ENCODE measurements around the gene SH3TC1. TPM values are rescaled to one million over a fixed set of nuclear protein-coding genes. Genes with fewer than 3 reads are reported as not detected.

The SH3TC1 gene
- total and polyA plus RNA-seq, 2 of the 13 experiments (the other 11 are each of a cell fraction or from before 2014, with no cell fraction given) = 14.9 to 21.8 TPM

DNA sequence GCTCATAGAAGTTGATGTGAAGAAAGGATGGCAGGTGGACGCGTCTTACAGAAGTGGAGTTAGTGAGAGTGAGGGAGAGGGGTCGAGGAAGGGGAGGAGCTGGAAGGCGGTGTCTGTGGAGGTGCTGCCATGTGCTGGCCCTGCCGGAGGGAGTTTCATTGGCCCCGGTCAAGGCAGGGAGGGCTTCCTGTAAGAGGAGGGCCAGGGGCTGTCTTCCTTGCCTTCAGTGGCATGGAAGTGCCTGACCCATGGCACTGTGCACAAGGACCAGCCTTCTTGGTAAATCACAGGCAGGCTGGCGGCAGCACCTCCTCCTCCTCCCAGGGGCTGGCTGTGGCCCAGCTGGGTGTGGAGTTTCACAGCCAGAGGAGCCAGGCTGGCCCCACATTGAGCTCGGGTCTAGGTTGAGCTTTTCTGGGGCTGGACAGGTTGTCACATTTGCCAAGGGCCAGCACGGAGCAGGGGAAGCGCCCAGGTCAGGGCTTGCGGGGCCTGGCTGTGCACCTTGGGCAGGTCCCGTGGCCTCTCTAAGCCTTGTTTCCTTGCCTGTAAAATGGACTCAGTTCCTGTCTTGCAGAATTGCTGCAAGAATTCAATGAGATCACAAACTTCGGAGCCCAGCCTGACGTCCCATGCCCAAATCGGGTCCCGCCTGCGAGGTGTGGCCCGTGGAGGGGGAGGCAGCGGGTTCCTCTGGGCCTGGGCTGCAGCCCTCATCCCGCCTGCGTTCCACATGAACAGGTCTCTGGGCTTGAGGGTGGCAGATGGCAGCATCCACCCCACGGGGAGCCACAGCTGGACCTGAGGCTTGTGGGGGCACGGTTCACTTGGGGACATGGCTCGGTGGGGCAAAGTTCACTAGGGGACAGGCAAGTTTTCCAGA lies 77.5 kb downstream of the SH3TC1 start:
- no TSS peak for BruUV-seq (replicated peaks)
- DNase-seq (ENCODE audit: low spot score) = no peak
- Histone ChIP-seq H4K20me1 (ENCODE audit: insufficient read depth, low read length) (no peaks in the 10 kb centered on the region), H3K9me3 (ENCODE audit: low read length) (no peaks in the 10 kb centered on the region), H3K27ac (ENCODE audit: extremely low read length, insufficient read depth, low read length) (no peak overlapping the region), H3K4me3 (replicated peaks in 1 of 3; ENCODE audit: insufficient read depth in 1 of 3, low read depth in 2 of 3, low read length in 3 of 3) (no peak overlapping the region), H3K9ac (ENCODE audit: insufficient read depth, low read depth, low read length) (no peak overlapping the region), H3K27me3 (ENCODE audit: control insufficient read depth in 1 of 2, insufficient read depth in 2 of 2, low read length in 2 of 2) (peaks cover 19 to 73% of the 10 kb centered on the region in 2 experiments), H3K36me3 (replicated peaks in 1 of 2; ENCODE audit: control insufficient read depth in 1 of 2, insufficient read depth in 2 of 2, low read length in 2 of 2) (no peaks in the 10 kb centered on the region), H3K79me2 (ENCODE audit: insufficient read depth, low read length) (no peaks in the 10 kb centered on the region), H3K4me2 (ENCODE audit: low read depth, low read length) (no peak overlapping the region), H2AFZ (ENCODE audit: low read length) (no peak overlapping the region), H3K4me1 (ENCODE audit: insufficient read depth, low read length) (no peaks in the 10 kb centered on the region)
- TF ChIP-seq, protein P1, sequence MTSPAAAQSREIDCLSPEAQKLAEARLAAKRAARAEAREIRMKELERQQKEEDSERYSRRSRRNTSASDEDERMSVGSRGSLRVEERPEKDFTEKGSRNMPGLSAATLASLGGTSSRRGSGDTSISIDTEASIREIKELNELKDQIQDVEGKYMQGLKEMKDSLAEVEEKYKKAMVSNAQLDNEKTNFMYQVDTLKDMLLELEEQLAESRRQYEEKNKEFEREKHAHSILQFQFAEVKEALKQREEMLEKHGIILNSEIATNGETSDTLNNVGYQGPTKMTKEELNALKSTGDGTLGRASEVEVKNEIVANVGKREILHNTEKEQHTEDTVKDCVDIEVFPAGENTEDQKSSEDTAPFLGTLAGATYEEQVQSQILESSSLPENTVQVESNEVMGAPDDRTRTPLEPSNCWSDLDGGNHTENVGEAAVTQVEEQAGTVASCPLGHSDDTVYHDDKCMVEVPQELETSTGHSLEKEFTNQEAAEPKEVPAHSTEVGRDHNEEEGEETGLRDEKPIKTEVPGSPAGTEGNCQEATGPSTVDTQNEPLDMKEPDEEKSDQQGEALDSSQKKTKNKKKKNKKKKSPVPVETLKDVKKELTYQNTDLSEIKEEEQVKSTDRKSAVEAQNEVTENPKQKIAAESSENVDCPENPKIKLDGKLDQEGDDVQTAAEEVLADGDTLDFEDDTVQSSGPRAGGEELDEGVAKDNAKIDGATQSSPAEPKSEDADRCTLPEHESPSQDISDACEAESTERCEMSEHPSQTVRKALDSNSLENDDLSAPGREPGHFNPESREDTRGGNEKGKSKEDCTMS (CRISPR knock-in tag; conservative IDR thresholded peaks at IDR 0.05) = no peak
- TF ChIP-seq HMG20B (CRISPR knock-in tag; conservative IDR thresholded peaks at IDR 0.05) (no peak), MEF2D (CRISPR knock-in tag; IDR thresholded peaks at IDR 0.05) (no peak)
- TF ChIP-seq, protein P2, sequence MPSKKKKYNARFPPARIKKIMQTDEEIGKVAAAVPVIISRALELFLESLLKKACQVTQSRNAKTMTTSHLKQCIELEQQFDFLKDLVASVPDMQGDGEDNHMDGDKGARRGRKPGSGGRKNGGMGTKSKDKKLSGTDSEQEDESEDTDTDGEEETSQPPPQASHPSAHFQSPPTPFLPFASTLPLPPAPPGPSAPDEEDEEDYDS (CRISPR knock-in tag; IDR thresholded peaks at IDR 0.05) = no peak
- no peak for FAIRE-seq
- WGBS (ENCODE audit: low lambda C conversion rate) = 28% methylated on average over 12 of the region's 24 CpGs
- ChIA-PET POLR2A (no interaction called here), CTCF (ENCODE audit: low intra/inter-chr PET ratio, low total read pairs) (no interaction called here)
- ATAC-seq = no peak
- in situ Hi-C loops (cut with HindIII; ENCODE audit: extremely low pct_ligation_motif_present, low pct_unique_long_range_greater_than_20kb) = no loop called here
- intact Hi-C loops (cut with micrococcal nuclease; ENCODE audit: unreplicated experiment) = no loop called here

Measured in HepG2 (cell line).